GM10248 (cell line): ENCODE results near the gene CACNA1C.

Experiments
- CTCF ChIA-PET: fragments of 300-600 bp; sonication (Branson Sonifier 250); formaldehyde crosslinking; extraction: SDS; loops from one replicate; lab custom pipeline; 2021; ENCODE audit warnings: antibody characterized with exemption; lab: Yijun Ruan, JAX
- POLR2A ChIA-PET: fragments of 350-650 bp; sonication (Branson Sonifier 250); formaldehyde crosslinking; extraction: SDS; loops from one replicate; lab custom pipeline; 2020; ENCODE audit warnings: antibody characterized with exemption; lab: Yijun Ruan, JAX
- DNase-seq: peaks from one replicate; pipeline ENCODE4 v3.0.0; 2012; ENCODE audit errors: extremely low spot score
- TF ChIP-seq, protein P1 (sequence below): IDR thresholded peaks from 2 replicates; pipeline ENCODE4 v1.5.1; 2012; ENCODE audit warnings: mild to moderate bottlenecking, low read depth; ENCODE audit errors: extremely low read depth, missing control alignments, control extremely low read depth

Gene CACNA1C

DNA sequence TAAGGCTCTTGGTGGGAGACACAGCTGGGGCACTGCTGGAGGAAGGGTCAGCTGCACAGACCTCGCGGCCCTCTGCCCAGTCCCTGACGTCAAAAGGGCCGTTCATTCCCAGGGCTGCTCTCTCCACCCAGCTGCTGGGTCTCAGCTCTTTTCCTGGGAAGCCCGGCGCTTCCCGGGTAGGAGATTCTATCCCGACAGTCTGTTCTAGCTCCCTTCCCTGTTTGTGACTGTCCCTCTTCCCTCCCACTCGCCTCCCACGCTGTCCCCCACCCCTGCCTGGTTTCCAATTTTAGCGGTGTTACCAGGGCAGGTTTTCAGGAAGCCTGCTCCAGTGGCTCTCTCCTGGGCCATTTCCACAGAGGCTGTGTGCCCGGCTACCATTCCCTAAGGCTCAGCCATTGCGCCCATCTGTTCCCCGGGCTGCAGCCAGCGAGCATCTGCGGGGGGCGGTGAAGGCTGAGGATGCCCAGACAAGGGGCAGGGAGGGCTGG lies 186.6 kb downstream of the CACNA1C start:
- POLR2A ChIA-PET, result no interaction called here
- TF ChIP-seq, protein P1, sequence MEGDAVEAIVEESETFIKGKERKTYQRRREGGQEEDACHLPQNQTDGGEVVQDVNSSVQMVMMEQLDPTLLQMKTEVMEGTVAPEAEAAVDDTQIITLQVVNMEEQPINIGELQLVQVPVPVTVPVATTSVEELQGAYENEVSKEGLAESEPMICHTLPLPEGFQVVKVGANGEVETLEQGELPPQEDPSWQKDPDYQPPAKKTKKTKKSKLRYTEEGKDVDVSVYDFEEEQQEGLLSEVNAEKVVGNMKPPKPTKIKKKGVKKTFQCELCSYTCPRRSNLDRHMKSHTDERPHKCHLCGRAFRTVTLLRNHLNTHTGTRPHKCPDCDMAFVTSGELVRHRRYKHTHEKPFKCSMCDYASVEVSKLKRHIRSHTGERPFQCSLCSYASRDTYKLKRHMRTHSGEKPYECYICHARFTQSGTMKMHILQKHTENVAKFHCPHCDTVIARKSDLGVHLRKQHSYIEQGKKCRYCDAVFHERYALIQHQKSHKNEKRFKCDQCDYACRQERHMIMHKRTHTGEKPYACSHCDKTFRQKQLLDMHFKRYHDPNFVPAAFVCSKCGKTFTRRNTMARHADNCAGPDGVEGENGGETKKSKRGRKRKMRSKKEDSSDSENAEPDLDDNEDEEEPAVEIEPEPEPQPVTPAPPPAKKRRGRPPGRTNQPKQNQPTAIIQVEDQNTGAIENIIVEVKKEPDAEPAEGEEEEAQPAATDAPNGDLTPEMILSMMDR, result no peak
- DNase-seq, result no peak
- CTCF ChIA-PET, result no interaction called here

DNA sequence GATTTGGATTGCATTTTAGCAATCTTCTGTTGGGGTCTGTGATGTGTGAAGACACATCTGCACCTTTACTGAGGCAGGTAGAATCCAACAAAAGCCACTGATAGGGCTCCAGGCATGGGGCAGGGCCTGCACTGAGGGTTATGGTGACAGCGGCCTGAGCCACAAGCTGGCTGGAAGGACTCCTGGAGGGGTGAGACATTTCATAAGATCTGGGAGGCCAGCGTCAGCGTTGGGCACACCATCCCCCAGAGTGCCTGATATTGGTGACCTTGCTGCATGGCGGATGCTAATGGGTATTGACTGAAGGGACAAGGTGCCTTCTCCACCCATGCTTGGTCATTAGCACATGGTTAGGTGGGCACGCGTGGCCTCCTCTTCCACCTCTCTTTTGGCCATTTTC lies 187.6 kb downstream of the CACNA1C start:
- DNase-seq, result no peak
- TF ChIP-seq, protein P1, result no peak
- CTCF ChIA-PET, result no interaction called here
- POLR2A ChIA-PET, result no interaction called here

DNA sequence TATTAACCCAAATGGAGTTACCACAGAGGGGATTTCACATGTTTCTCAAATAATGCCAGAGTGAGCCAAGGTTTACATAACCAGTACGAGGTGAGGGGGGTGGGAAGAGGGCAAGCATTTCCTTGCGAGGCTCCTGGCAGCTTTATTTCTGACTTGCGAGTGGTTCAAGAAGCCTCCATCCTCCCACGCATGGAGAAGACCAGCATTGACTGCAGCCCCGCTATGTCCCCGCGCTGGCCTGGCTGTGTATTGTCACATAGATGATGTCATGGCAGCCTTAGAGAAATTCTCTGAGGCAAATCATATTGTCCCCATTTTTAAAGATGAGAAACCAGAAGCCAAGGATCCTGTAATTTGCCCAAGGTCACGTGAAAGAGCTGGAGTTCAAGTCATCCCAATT lies 188.2 kb downstream of the CACNA1C start:
- ChIA-PET POLR2A (no interaction called here), CTCF (interaction anchor here (0.9 kb wide), 1 partner anchor 18 kb away, joined by 3 read pairs; no protein-coding TSS in a partner anchor)
- no peak for DNase-seq
- TF ChIP-seq, protein P1, result no peak

DNA sequence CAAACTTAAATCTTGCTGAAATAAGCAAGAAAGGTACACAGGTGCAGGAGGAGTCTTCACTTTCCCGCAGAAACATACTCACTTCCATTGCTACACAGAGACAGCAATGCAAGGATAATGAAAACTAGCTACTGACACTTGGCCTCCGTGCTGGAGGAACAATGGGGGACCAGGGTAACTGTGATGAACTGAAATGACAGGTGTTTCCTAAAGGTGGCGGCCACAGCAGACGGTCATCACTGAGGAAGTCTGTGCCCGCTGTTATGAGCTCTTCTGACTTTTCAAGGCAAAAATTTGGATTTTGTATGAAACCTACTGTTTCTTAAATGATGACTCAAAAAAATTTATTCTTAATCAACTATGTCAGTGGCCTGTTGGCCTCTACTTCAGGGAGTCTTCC lies 189.4 kb downstream of the CACNA1C start:
- ChIA-PET CTCF (interaction anchor here (1.3 kb wide), 1 partner anchor 48 kb away, joined by 3 read pairs; no protein-coding TSS in a partner anchor), POLR2A (no interaction called here)
- TF ChIP-seq, protein P1, result no peak
- DNase-seq, result no peak

DNA sequence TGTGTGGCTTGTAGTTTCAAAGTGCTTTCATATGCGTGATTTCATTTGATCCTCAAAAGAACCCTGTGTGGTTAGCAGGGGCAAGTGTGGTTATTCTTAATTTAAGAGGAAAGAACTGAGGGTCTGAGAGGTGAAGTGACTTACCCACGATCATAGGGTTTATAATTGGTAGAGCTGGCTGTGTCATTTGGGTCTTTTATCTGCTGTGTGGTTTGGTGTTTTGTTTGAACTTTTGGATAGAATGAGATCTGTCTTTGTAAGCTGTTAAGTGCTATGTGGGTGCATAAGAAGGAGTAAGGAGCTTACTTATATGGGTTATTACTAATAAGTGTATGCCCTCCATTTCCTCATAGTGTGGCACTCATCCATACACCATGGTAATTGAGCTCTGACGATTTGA lies 190.0 kb downstream of the CACNA1C start:
- ChIA-PET POLR2A (no interaction called here), CTCF (interaction anchor here (1.3 kb wide), 1 partner anchor 48 kb away, joined by 3 read pairs; no protein-coding TSS in a partner anchor)
- DNase-seq, result no peak
- TF ChIP-seq, protein P1, result no peak

DNA sequence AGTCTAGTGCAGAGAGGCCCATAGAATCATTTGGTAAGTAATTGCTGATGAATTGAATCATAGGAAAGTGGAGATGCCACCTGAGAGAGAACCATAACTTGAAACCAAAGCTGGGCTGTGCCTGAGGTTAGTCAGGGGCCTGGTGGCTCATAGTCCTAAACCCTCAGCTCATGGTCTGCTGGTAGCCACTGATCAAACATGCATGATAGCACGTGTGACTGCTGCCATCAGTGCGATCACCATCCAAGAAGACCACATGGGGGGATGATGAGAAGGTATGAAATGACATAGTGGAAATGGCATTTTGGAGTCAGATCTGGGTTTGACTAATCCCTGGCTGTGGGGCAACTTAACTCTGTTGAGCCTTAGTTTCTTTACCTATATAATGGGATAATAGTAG lies 190.5 kb downstream of the CACNA1C start:
- TF ChIP-seq, protein P1, result no peak
- DNase-seq, result no peak
- CTCF ChIA-PET, result interaction anchor here (1.3 kb wide), 1 partner anchor 47 kb away, joined by 3 read pairs; no protein-coding TSS in a partner anchor
- POLR2A ChIA-PET, result no interaction called here
